GM21619 (cell line): ENCODE results near the gene GBX2.

Experiments
- ATAC-seq: cut with Tn5 transposase; IDR thresholded peaks from one replicate; pipeline ENCODE4 v1.9.1; 2021; ENCODE audit not compliant: unreplicated experiment

Gene GBX2

DNA sequence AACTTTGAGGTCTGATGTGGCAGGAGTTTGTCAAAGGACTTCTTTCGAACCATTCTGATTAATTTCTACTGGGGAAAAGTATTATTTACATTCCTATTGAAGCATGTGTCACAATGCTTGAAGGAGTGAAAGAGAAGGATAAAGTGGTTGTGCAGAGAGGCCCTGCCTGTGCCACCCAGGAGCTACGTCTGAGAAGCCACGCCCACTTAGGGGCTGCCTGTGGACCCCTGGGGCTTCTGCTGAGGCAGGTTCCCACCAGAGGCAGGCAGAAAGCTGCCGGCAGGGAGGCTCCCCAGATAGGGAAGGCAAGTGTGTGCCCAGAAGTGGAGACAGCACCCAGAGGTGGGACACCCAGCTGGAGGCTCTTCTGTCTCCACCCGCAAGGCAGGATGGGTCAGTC is 47.4 kb downstream of the GBX2 start:
- ATAC-seq: no peak

GRCh38 chr2:236120141-236120601 is 48.0 kb downstream of the GBX2 start:
- no peak for ATAC-seq

DNA sequence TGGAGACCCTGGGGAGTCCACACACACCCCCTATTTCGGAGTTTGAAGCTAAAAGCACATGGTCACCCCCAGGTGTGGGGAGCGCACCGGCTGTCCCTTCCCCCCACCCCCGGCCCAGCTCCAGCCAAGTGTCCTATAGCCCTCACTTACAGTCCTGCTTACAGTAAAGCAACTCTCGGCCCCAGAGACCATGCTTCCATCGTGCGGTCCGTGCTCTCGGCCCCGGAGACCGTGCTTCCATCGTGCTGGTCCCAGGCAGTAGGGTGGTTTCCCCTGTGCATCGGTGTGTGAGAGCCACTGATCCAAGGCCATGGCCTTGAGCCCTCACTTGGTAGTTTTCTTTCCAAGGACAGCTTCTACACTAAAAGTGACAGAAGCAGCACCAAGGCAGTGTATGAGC is 48.7 kb downstream of the GBX2 start:
- ATAC-seq: no peak

DNA sequence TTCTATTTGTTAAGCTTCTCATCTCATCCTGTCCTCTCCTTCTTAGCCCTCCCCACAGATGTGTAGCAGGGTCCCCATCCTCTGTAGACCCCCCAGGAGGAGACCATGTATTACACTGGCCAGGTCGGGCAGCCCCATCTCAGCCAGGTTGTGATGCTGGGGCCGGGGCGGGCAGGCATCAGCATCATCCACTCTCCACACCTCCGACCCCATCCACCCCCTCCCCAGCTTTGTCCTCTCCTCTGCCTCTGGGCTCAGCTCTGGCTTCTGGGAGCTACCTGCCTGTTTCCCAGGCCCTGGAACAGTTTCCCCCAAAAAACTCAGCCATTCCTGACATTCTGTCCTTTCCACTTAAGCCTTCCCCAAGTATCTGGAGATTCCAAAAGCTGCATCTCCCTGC is 49.2 kb downstream of the GBX2 start:
- no peak for ATAC-seq

DNA sequence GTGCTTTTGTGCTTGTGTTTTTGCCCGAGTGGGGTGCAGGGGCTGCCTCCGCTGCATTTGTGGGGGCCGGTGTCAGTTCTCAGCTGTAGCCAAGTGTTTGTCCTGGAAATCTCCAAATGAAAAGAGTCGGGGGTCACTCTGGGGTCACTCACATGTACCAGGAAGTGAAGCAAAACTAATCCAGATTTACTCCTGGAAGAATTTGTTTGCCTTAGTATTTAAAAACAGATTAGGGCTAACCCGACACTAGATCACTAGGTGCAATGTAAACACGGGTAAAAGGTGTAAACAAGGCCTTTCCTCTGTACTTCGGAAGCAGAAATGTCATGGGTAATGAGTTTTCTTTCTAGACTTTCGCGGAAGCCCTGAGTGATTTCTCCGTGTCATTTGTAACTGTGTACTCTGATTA is 50.3 kb downstream of the GBX2 start:
- no peak for ATAC-seq

DNA sequence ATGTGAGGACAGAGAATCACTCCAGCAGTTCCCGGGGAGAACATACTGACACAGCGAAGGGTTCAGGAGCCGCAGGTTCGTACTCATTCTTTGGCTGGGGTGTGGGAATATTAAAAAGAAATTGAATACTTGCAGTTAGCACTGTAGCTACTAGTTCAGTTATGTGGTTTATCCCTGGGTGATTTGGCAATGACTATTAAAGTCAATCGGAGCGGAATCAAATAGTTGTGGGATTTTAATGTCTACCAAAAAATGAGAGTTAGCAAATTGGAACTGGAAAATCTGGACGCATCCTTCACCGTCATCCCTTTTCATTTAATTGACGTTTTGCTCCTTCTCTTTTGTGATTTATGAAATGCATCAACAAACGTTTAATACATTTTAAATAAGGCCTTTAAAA is 50.8 kb downstream of the GBX2 start:
- ATAC-seq: no peak
